ENCODE data around the gene STX8.

The STX8 gene

GRCh38 chr17:9230346-9230745, 345.3 kb downstream of the STX8 start:
- peaks cover 4% of the 10 kb centered on the region for H3K27me3 ChIP-seq (replicated peaks; ENCODE audit: control insufficient read depth, insufficient read depth, low read length)
- H3K4me3 ChIP-seq (replicated peaks; ENCODE audit: low read depth, low read length), result no peak overlapping the region
- no peak for TF ChIP-seq CTCF (IDR thresholded peaks at IDR 0.05; ENCODE audit: insufficient read depth, low read length, poor library complexity, severe bottlenecking)
- DNase-seq (ENCODE audit: extremely low read depth, insufficient read length), result no peak
- H3K36me3 ChIP-seq (ENCODE audit: control insufficient read depth, insufficient read depth, low read length), result no peaks in the 10 kb centered on the region

GRCh38 chr17:9229826-9230201, 345.8 kb downstream of the STX8 start:
- H3K27me3 ChIP-seq (replicated peaks; ENCODE audit: control insufficient read depth, insufficient read depth, low read length), result peaks cover 4% of the 10 kb centered on the region
- no peak overlapping the region for H3K4me3 ChIP-seq (replicated peaks; ENCODE audit: low read depth, low read length)
- H3K36me3 ChIP-seq (ENCODE audit: control insufficient read depth, insufficient read depth, low read length), result no peaks in the 10 kb centered on the region
- no peak for DNase-seq (ENCODE audit: extremely low read depth, insufficient read length)
- TF ChIP-seq CTCF (IDR thresholded peaks at IDR 0.05; ENCODE audit: insufficient read depth, low read length, poor library complexity, severe bottlenecking), result no peak

GRCh38 chr17:9229160-9229825, 346.3 kb downstream of the STX8 start:
- no peak for TF ChIP-seq CTCF (IDR thresholded peaks at IDR 0.05; ENCODE audit: insufficient read depth, low read length, poor library complexity, severe bottlenecking)
- Histone ChIP-seq H3K36me3 (ENCODE audit: control insufficient read depth, insufficient read depth, low read length) (no peaks in the 10 kb centered on the region), H3K4me3 (replicated peaks; ENCODE audit: low read depth, low read length) (no peak overlapping the region), H3K27me3 (replicated peaks; ENCODE audit: control insufficient read depth, insufficient read depth, low read length) (peaks cover 4% of the 10 kb centered on the region)
- DNase-seq (ENCODE audit: extremely low read depth, insufficient read length), result no peak

GRCh38 chr17:9228408-9229159, 347.0 kb downstream of the STX8 start:
- H3K36me3 ChIP-seq (ENCODE audit: control insufficient read depth, insufficient read depth, low read length), result no peaks in the 10 kb centered on the region
- H3K27me3 ChIP-seq (replicated peaks; ENCODE audit: control insufficient read depth, insufficient read depth, low read length), result peaks cover 2% of the 10 kb centered on the region
- no peak for DNase-seq (ENCODE audit: extremely low read depth, insufficient read length)
- TF ChIP-seq CTCF (IDR thresholded peaks at IDR 0.05; ENCODE audit: insufficient read depth, low read length, poor library complexity, severe bottlenecking), result no peak
- no peak overlapping the region for H3K4me3 ChIP-seq (replicated peaks; ENCODE audit: low read depth, low read length)

- no peak for DNase-seq (ENCODE audit: extremely low read depth, insufficient read length)
- H3K36me3 ChIP-seq (ENCODE audit: control insufficient read depth, insufficient read depth, low read length), result no peaks in the 10 kb centered on the region
- H3K27me3 ChIP-seq (replicated peaks; ENCODE audit: control insufficient read depth, insufficient read depth, low read length), result no peaks in the 10 kb centered on the region; the same call in none of the 2 replicates
- TF ChIP-seq CTCF (IDR thresholded peaks at IDR 0.05; ENCODE audit: insufficient read depth, low read length, poor library complexity, severe bottlenecking), result no peak
- no peak overlapping the region for H3K4me3 ChIP-seq (replicated peaks; ENCODE audit: low read depth, low read length)
Measured at GRCh38 chr17:9227819-9228407, 347.7 kb downstream of the STX8 start.
